ENCODE measurements around the gene CYTH4. TPM values are rescaled to one million over a fixed set of nuclear protein-coding genes. Genes with fewer than 3 reads are reported as not detected.
A peak's percentile ranks its signal among the peaks of the same experiment; 100 is the strongest.

Gene CYTH4
- total RNA-seq, 3 donors from 2014 or later, result 8.7 to 13.3 (median 11.6) TPM

DNA sequence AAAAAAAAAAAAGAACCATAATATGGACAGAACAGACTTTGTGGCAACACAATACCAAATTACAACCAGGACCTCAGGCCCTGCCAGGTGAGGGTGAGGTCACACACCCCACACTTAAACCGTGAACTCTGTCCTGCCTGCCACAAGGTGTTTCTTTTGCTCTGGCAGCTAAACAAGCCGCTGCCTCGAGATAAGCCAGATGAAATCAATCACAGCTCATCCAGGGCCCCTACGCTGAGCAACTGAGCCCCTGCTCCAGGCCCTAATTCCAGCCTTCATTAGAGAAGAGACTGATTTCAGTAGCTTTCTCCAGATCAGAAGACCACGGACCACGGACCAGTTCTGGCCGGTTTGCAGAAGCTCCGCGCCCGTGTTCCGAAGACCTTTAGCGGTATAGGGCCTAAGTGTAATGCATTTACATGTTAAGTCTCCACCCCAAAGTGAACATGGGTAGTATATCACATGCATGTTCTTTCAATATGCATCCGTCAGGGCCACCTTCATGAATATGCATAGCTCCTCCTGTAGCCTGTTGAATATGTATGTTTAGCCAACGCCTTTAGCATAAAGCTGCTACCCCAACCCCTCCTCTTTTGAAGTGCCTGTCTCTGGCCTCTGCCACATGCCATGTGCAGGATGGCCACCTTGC lies 23.4 kb upstream of the CYTH4 start:
- H3K9me3 ChIP-seq, result peaks cover under 1% of the 10 kb centered on the region
- H3K4me3 ChIP-seq, result no peak overlapping the region
- H3K4me1 ChIP-seq (ENCODE audit: low read depth), result peaks cover 14% of the 10 kb centered on the region
- intact Hi-C loops (cut with DNase I, micrococcal nuclease), result loop anchor here in 1 of 2 donors (5.0 kb wide), 1 partner anchor 472 kb away; no protein-coding TSS in a partner anchor
- DNase-seq, result no peak
- TF ChIP-seq, protein P1, sequence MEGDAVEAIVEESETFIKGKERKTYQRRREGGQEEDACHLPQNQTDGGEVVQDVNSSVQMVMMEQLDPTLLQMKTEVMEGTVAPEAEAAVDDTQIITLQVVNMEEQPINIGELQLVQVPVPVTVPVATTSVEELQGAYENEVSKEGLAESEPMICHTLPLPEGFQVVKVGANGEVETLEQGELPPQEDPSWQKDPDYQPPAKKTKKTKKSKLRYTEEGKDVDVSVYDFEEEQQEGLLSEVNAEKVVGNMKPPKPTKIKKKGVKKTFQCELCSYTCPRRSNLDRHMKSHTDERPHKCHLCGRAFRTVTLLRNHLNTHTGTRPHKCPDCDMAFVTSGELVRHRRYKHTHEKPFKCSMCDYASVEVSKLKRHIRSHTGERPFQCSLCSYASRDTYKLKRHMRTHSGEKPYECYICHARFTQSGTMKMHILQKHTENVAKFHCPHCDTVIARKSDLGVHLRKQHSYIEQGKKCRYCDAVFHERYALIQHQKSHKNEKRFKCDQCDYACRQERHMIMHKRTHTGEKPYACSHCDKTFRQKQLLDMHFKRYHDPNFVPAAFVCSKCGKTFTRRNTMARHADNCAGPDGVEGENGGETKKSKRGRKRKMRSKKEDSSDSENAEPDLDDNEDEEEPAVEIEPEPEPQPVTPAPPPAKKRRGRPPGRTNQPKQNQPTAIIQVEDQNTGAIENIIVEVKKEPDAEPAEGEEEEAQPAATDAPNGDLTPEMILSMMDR (IDR thresholded peaks at IDR 0.05), result no peak
- ATAC-seq, result no peak
- no peaks in the 10 kb centered on the region for H3K36me3 ChIP-seq (ENCODE audit: low read depth)

GRCh38 chr22:37259540-37260029 lies 22.7 kb upstream of the CYTH4 start:
- Histone ChIP-seq H3K9me3 (peaks cover 8% of the 10 kb centered on the region), H3K4me1 (ENCODE audit: low read depth) (peaks cover 14% of the 10 kb centered on the region), H3K4me3 (no peak overlapping the region), H3K36me3 (ENCODE audit: low read depth) (no peaks in the 10 kb centered on the region)
- TF ChIP-seq, protein P1 (IDR thresholded peaks at IDR 0.05), result no peak
- ATAC-seq, result peak; percentile 48
- intact Hi-C loops (cut with DNase I, micrococcal nuclease), result loop anchor here in 1 of 2 donors (5.0 kb wide), 1 partner anchor 472 kb away; no protein-coding TSS in a partner anchor
- no peak for DNase-seq

GRCh38 chr22:37260155-37260795 lies 22.0 kb upstream of the CYTH4 start:
- ATAC-seq (no peak), DNase-seq (no peak)
- Histone ChIP-seq H3K9me3 (peaks cover 9% of the 10 kb centered on the region), H3K4me3 (no peak overlapping the region), H3K4me1 (ENCODE audit: low read depth) (peaks cover 14% of the 10 kb centered on the region), H3K36me3 (ENCODE audit: low read depth) (no peaks in the 10 kb centered on the region)
- TF ChIP-seq, protein P1 (IDR thresholded peaks at IDR 0.05), result no peak
- intact Hi-C loops (cut with DNase I, micrococcal nuclease), result no loop called here

- Histone ChIP-seq H3K4me1 (ENCODE audit: low read depth) (peaks cover 14% of the 10 kb centered on the region), H3K4me3 (no peak overlapping the region), H3K9me3 (peaks cover 9% of the 10 kb centered on the region), H3K36me3 (ENCODE audit: low read depth) (no peaks in the 10 kb centered on the region)
- intact Hi-C loops (cut with DNase I, micrococcal nuclease), result no loop called here
- DNase-seq (peak in 2 of 3 donors; percentile 60 to 72), ATAC-seq (peak; percentile 89)
- TF ChIP-seq, protein P1 (IDR thresholded peaks at IDR 0.05), result peak; percentile 83
Measured at GRCh38 chr22:37260901-37261336, 21.4 kb upstream of the CYTH4 start.

DNA sequence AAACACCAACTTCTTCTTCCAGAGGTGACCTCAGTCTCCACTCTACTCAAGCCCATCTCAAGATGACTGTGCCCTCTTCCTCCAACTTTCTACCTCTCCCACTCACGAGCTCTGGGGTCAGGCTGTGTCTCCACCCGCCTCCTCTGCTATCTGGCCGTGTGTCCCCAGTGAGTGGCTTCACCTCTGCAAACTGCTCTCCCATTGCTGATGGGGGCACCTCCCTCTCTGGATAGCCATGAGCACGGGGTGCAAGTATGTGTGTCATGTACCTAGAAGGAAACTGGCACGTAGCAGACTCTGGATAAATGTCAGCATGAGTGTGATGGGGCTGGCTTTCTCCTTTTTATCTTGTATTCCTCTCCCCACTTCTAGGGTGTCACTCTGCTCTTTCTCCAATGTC lies 20.0 kb upstream of the CYTH4 start:
- Histone ChIP-seq H3K4me3 (no peak overlapping the region), H3K36me3 (ENCODE audit: low read depth) (no peaks in the 10 kb centered on the region), H3K4me1 (ENCODE audit: low read depth) (peaks cover 14% of the 10 kb centered on the region), H3K9me3 (peaks cover 9% of the 10 kb centered on the region)
- ATAC-seq (no peak), DNase-seq (no peak)
- intact Hi-C loops (cut with DNase I, micrococcal nuclease), result no loop called here
- TF ChIP-seq, protein P1 (IDR thresholded peaks at IDR 0.05), result no peak
